Small intestine (tissue), 7 donors: ENCODE measurements around the gene SAP30BP. TPM values are rescaled to one million over a fixed set of nuclear protein-coding genes. Genes with fewer than 3 reads are reported as not detected.

Source experiments
- DNase-seq, 2 donors: peaks; one replicate each; pipeline versions ENCODE4 v3.0.0 to v3.0.0-alpha.2; 2013
- FAIRE-seq: peaks from 2 replicates; lab custom pipeline; 2012; peaks lifted over from hg19 to GRCh38; lab: Jason Lieb, UNC
- H3K27ac ChIP-seq, 3 donors: one replicate each; pipeline ENCODE4 v1.5.1; 2013; ENCODE audit warnings: low read length in 2 of 3, mild to moderate bottlenecking in 2 of 3, control low read depth in 1 of 3, inconsistent platforms in 1 of 3, low read depth in 1 of 3, moderate library complexity in 1 of 3
- H3K27me3 ChIP-seq, 3 donors: one replicate each; pipeline ENCODE4 v1.6.1; 2013; ENCODE audit warnings: low read length in 3 of 3, inconsistent platforms in 1 of 3; ENCODE audit not compliant: control insufficient read depth in 3 of 3, insufficient read depth in 3 of 3
- H3K36me3 ChIP-seq, 3 donors: one replicate each; pipeline ENCODE4 v1.6.1; 2013; ENCODE audit warnings: low read length in 3 of 3, inconsistent platforms in 1 of 3, low read depth in 1 of 3, mild to moderate bottlenecking in 1 of 3, moderate library complexity in 1 of 3; ENCODE audit not compliant: control insufficient read depth in 3 of 3, insufficient read depth in 2 of 3
- H3K4me1 ChIP-seq, 3 donors: one replicate each; pipeline ENCODE4 v1.6.1; 2013; ENCODE audit warnings: low read length in 2 of 3, inconsistent platforms in 1 of 3, low read depth in 1 of 3, mild to moderate bottlenecking in 1 of 3, moderate library complexity in 1 of 3; ENCODE audit not compliant: control insufficient read depth in 3 of 3, insufficient read depth in 2 of 3
- H3K4me3 ChIP-seq, 3 donors: one replicate each; pipeline ENCODE4 v1.5.1; 2013; ENCODE audit warnings: low read length in 3 of 3, control low read depth in 1 of 3, inconsistent platforms in 1 of 3, low read depth in 1 of 3, mild to moderate bottlenecking in 1 of 3, moderate library complexity in 1 of 3
- H3K9me3 ChIP-seq, 2 donors: one replicate each; pipeline ENCODE4 v1.6.1; 2013; ENCODE audit warnings: low read depth in 1 of 2, low read length in 1 of 2; ENCODE audit not compliant: control insufficient read depth in 2 of 2, insufficient read depth in 1 of 2
- WGBS, 3 donors: extraction: QIAGEN DNeasy Blood & Tissue Kit; methylation state at CpG; one replicate each; pipeline ENCODE4 v1.1.7; 2013; 5-methylcytosine and 5-hydroxymethylcytosine counted together
- polyA plus RNA-seq, 4 donors: library from polyadenylated mRNA; stranded (reverse) in 3 of 4; unstranded in 1 of 4; fragments of 200-250 nt in 3 of 4; fragments of 120-200 nt in 1 of 4; gene quantifications; one replicate each; pipeline versions ENCODE4 v1.2.1 to v1.2.3, GENCODE V29; 2013
- donor health status: healthy with polysubstance abuse.
- donor health status: control.
- donor health status: control.
- donor health status: Bipolar disorder and iron deficiency.
- donor health status: healthy.

The SAP30BP gene
- polyA plus RNA-seq, 4 donors, result 52.6 to 92.7 (median 75.0) TPM

GRCh38 chr17:75704963-75705875, 38.1 kb downstream of the SAP30BP start:
- 85 to 90% (median 88%) methylated on average over 22 to 27 of the region's 27 CpGs for WGBS, 3 donors
- H3K27me3 ChIP-seq, result no peaks in the 10 kb centered on the region
- H3K4me3 ChIP-seq, result no peak overlapping the region
- DNase-seq (no peak), FAIRE-seq (no peak)
- no peaks in the 10 kb centered on the region for H3K9me3 ChIP-seq
- peaks cover 0 to 12% (median 6%) of the 10 kb centered on the region in 3 donors for H3K4me1 ChIP-seq
- peaks cover 10 to 88% (median 26%) of the 10 kb centered on the region in 3 donors for H3K36me3 ChIP-seq
- H3K27ac ChIP-seq, result no peak overlapping the region

GRCh38 chr17:75706042-75706728, 39.0 kb downstream of the SAP30BP start:
- peaks cover 0 to 2% (median 0%) of the 10 kb centered on the region in 3 donors for H3K4me1 ChIP-seq
- H3K4me3 ChIP-seq, result no peak overlapping the region
- H3K36me3 ChIP-seq, result peaks cover 6 to 78% (median 23%) of the 10 kb centered on the region in 3 donors
- no peak for DNase-seq
- FAIRE-seq, result no peak
- peak overlapping the region in 1 of 3 donors; percentile 19 for H3K27ac ChIP-seq
- H3K27me3 ChIP-seq, result no peaks in the 10 kb centered on the region
- 90 to 94% (median 90%) methylated on average over 19 to 20 of the region's 20 CpGs for WGBS, 3 donors
- no peaks in the 10 kb centered on the region for H3K9me3 ChIP-seq

GRCh38 chr17:75707079-75707571, 40.0 kb downstream of the SAP30BP start:
- no peak for FAIRE-seq
- DNase-seq, result no peak
- H3K27ac ChIP-seq, result no peak overlapping the region

GRCh38 chr17:75712446-75712845, 45.3 kb downstream of the SAP30BP start:
- no peak for FAIRE-seq
- WGBS, 3 donors, result 61 to 71% (median 71%) methylated on average over 2 of the region's 2 CpGs

More at GRCh38 chr17:75707079-75707571, 40.0 kb downstream of the SAP30BP start:
- WGBS, 3 donors, result 73 to 87% (median 78%) methylated on average over 12 of the region's 12 CpGs
- Histone ChIP-seq H3K4me1 (no peaks in the 10 kb centered on the region), H3K36me3 (peaks cover 6 to 69% (median 23%) of the 10 kb centered on the region in 3 donors), H3K27me3 (no peaks in the 10 kb centered on the region), H3K9me3 (no peaks in the 10 kb centered on the region), H3K4me3 (no peak overlapping the region)

GRCh38 chr17:75719732-75720131, 52.6 kb downstream of the SAP30BP start:
- Histone ChIP-seq H3K9me3 (no peaks in the 10 kb centered on the region), H3K4me3 (no peak overlapping the region), H3K36me3 (peaks cover 0 to 14% (median 0%) of the 10 kb centered on the region in 3 donors), H3K27me3 (peaks cover 0 to 5% (median 0%) of the 10 kb centered on the region in 3 donors), H3K27ac (no peak overlapping the region), H3K4me1 (peaks cover 0 to 32% (median 0%) of the 10 kb centered on the region in 3 donors)
- WGBS, 3 donors, result 89 to 98% (median 93%) methylated on average over 2 of the region's 2 CpGs
- DNase-seq, result no peak
- no peak for FAIRE-seq

More at GRCh38 chr17:75712446-75712845, 45.3 kb downstream of the SAP30BP start:
- Histone ChIP-seq H3K27me3 (peaks cover 0 to 2% (median 0%) of the 10 kb centered on the region in 3 donors), H3K36me3 (peaks cover 0 to 15% (median 2%) of the 10 kb centered on the region in 3 donors), H3K9me3 (no peaks in the 10 kb centered on the region), H3K4me3 (no peak overlapping the region), H3K27ac (no peak overlapping the region), H3K4me1 (no peaks in the 10 kb centered on the region)
- DNase-seq, result no peak

GRCh38 chr17:75720656-75721462, 53.7 kb downstream of the SAP30BP start, which contains the start of gene ITGB4:
ITGB4 (plus strand) TSS chr17:75721459; CDS start chr17:75724704, 3,245 bp downstream.
- H3K27ac ChIP-seq, result peak within 1 kb of the TSS; percentile 96 to 99 (median 97)
- peaks cover 0 to 5% (median 0%) of the 10 kb centered on the region in 3 donors for H3K27me3 ChIP-seq
- peak within 1 kb of the TSS; percentile 52 to 89 (median 79) for H3K4me3 ChIP-seq
- DNase-seq (peak; percentile 92 to 94), FAIRE-seq (no peak)
- peaks cover 0 to 25% (median 6%) of the 10 kb centered on the region in 3 donors for H3K36me3 ChIP-seq
- H3K4me1 ChIP-seq, result peaks cover 0 to 32% (median 0%) of the 10 kb centered on the region in 3 donors
- WGBS, 3 donors, result 2% methylated on average over 28 to 70 of the region's 70 CpGs
- H3K9me3 ChIP-seq, result no peaks in the 10 kb centered on the region

GRCh38 chr17:75721463-75722011, 54.4 kb downstream of the SAP30BP start:
- 6 to 16% (median 11%) methylated on average over 24 to 33 of the region's 33 CpGs for WGBS, 3 donors
- H3K4me1 ChIP-seq, result peaks cover 0 to 32% (median 0%) of the 10 kb centered on the region in 3 donors
- no peak for FAIRE-seq
- peaks cover 0 to 32% (median 6%) of the 10 kb centered on the region in 3 donors for H3K36me3 ChIP-seq
- H3K4me3 ChIP-seq, result peak overlapping the region; percentile 52 to 89 (median 79)
- no peaks in the 10 kb centered on the region for H3K9me3 ChIP-seq
- H3K27ac ChIP-seq, result peak overlapping the region; percentile 96 to 99 (median 97)
- H3K27me3 ChIP-seq, result peaks cover 0 to 3% (median 0%) of the 10 kb centered on the region in 3 donors
- peak in 1 of 2 donors; percentile 62 for DNase-seq
